Pancreas (tissue), 10 donors: ENCODE measurements around the gene PPFIA2. TPM values are rescaled to one million over a fixed set of nuclear protein-coding genes. Genes with fewer than 3 reads are reported as not detected.
"Not testable (repeated sequence)": the region's sequence is repeated elsewhere in the genome, so short reads cannot be mapped to it uniquely, and the experiment has no call there.

ENCODE experiments used
- ATAC-seq, 4 donors: fragments of 200-7000 bp; cut with Tn5 transposase; one replicate each; pipeline versions ENCODE4 v1.8.0 to v1.9.1; 2020; ENCODE audit warnings: mild to moderate bottlenecking in 4 of 4, moderate library complexity in 4 of 4
- DNase-seq, 6 donors: peaks; one replicate each; pipeline ENCODE4 v3.0.0-alpha.2; 2020
- FAIRE-seq: peaks from 2 replicates; lab custom pipeline; 2012; peaks lifted over from hg19 to GRCh38; lab: Jason Lieb, UNC
- H3K27ac ChIP-seq, 4 donors: fragments of 200-600 bp; sonication (generic); 1 replicate in 3 of 4; 2 replicates in 1 of 4; pipeline versions ENCODE4 v1.5.0 to v1.8.0; 2020
- H3K27me3 ChIP-seq, 4 donors: fragments of 200-600 bp; one replicate each; pipeline ENCODE4 v1.8.0; 2021
- H3K36me3 ChIP-seq, 3 donors: fragments of 200-600 bp; sonication (generic) in 1 of 3; one replicate each; pipeline versions ENCODE4 v1.5.0 to v1.8.0; 2020 to 2021
- H3K4me1 ChIP-seq, 3 donors: fragments of 200-600 bp; one replicate each; pipeline ENCODE4 v1.8.0; 2021
- H3K4me3 ChIP-seq, 4 donors: fragments of 200-600 bp; sonication (generic) in 2 of 4; one replicate each; pipeline versions ENCODE4 v1.5.0 to v1.8.0; 2020 to 2021
- H3K9me3 ChIP-seq, 4 donors: fragments of 200-600 bp; one replicate each; pipeline ENCODE4 v1.8.0; 2021
- CTCF ChIP-seq, 4 donors: fragments of 200-600 bp; sonication (generic) in 3 of 4; IDR thresholded peaks; one replicate each; pipeline versions ENCODE4 v1.5.0 to v1.8.0; 2021; ENCODE audit warnings: antibody characterized with exemption in 4 of 4
- WGBS, 2 donors: extraction: QIAGEN DNeasy Blood & Tissue Kit; methylation state at CpG; one replicate each; pipeline ENCODE4 v1.1.7; 2013; 5-methylcytosine and 5-hydroxymethylcytosine counted together
- intact Hi-C, 3 donors: fragments of 100-400 bp; cut with DNase I; formaldehyde crosslinking; loops; one replicate each; pipeline versions ENCODE4 v1.11.1 to v1.14.2; 2022
- polyA plus RNA-seq, 2 donors: library from polyadenylated mRNA; stranded (reverse); fragments of 200-250 nt; gene quantifications; one replicate each; pipeline ENCODE4 v1.2.3, GENCODE V29; 2013
- total RNA-seq, 6 donors: library from RNA; stranded (reverse); fragmentation: NEBNext Ultra II Directional in 4 of 6; extraction: Animal tissue kit (Norgen Biotek cat#: 25700) in 4 of 6; gene quantifications; one replicate each; pipeline versions ENCODE4 v1.2.1 to v1.2.4, GENCODE V29; 2021 to 2023
- donor health status: healthy with polysubstance abuse.
- donor health status: DM: no; HTN: no; CAD: no; lungs with moderate emphysema.
- donor health status: DM: no; HTN: no; CAD: no.
- donor health status: control.
- donor health status: control.
- donor health status: Bipolar disorder and iron deficiency.
- donor health status: DM: yes; HTN: yes; CAD: no.
- donor health status: DM: no; HTN: no; CAD: no.
- donor health status: DM: no; HTN: no; CAD: no.
- donor health status: DM: yes; HTN: yes; CAD: no.

Gene PPFIA2
- total and polyA plus RNA-seq, 8 donors, result 0.35 to 1.9 (median 0.55) TPM; not detected in 1

GRCh38 chr12:81692008-81692407, 67.1 kb downstream of the PPFIA2 start:
- no peak for TF ChIP-seq CTCF (IDR thresholded peaks at IDR 0.05)
- ATAC-seq, result peak; percentile 80 to 91 (median 90)
- FAIRE-seq, result no peak
- Histone ChIP-seq H3K9me3 (no peaks in the 10 kb centered on the region), H3K36me3 (no peaks in the 10 kb centered on the region), H3K27ac (no peak overlapping the region), H3K27me3 (no peaks in the 10 kb centered on the region), H3K4me1 (peaks cover 0 to 3% (median 0%) of the 10 kb centered on the region in 3 donors), H3K4me3 (no peak overlapping the region)
- intact Hi-C loops, result no loop called here
- peak in 4 of 6 donors; percentile 26 to 57 (median 32) for DNase-seq
- 12 to 22% methylated on average over 1 of the region's 1 CpG for WGBS, 2 donors

DNA sequence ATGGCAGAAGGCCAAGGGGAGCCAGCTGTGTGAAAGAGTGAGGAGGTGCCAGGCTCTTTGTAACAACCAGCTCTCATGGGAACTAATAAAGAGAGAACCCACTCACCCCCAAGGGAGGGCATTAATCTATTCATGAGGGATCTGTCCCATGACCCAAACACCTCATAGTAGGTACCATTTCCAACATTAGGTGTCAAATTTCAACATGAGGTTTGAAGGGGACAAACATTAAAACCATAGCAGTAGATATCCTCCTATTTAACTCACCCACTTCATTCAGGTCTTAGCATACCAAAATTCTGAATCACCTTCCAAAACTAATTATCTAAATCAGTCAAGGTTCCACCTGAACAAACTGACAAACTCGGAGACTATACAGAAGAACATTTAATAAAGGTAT, 75.3 kb downstream of the PPFIA2 start:
- ATAC-seq (no peak), FAIRE-seq (no peak), DNase-seq (no peak)
- no peaks in the 10 kb centered on the region for H3K27me3 ChIP-seq
- no peak for TF ChIP-seq CTCF (IDR thresholded peaks at IDR 0.05)
- no peaks in the 10 kb centered on the region for H3K9me3 ChIP-seq
- no peak overlapping the region for H3K27ac ChIP-seq
- intact Hi-C loops, result no loop called here
- H3K36me3 ChIP-seq, result no peaks in the 10 kb centered on the region
- H3K4me3 ChIP-seq, result no peak overlapping the region
- H3K4me1 ChIP-seq, result peaks cover 4 to 6% (median 5%) of the 10 kb centered on the region in 3 donors
- WGBS, 2 donors, result 16 to 37% methylated on average over 1 of the region's 1 CpG

DNA sequence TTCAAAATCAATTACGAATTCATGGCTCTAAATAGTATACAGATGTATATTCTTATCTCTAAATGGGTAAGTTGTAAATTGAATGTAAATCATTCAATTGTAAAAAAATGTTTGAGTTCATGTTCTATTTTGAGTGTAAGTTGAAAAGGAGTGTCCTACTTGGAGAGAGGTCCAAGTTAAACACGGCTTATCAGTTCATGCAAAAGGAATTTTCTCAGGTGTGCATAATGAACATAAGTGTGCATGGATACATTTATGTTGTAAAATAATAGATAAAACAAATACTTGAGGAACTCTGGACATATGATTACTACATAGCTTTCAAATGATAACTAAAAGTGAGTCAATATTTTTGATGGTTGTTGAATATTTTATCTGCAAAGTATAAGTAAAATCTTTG, 79.5 kb downstream of the PPFIA2 start:
- intact Hi-C loops, result no loop called here
- ATAC-seq (peak; percentile 54 to 86 (median 59)), DNase-seq (no peak), FAIRE-seq (peak; percentile 34)
- H3K4me3 ChIP-seq, result no peak overlapping the region
- H3K36me3 ChIP-seq, result no peaks in the 10 kb centered on the region
- no peaks in the 10 kb centered on the region for H3K27me3 ChIP-seq
- WGBS, 2 donors, result 31 to 33% methylated on average over 2 of the region's 2 CpGs
- no peak for TF ChIP-seq CTCF (IDR thresholded peaks at IDR 0.05)
- H3K4me1 ChIP-seq, result peaks cover 4 to 10% (median 6%) of the 10 kb centered on the region in 3 donors
- no peaks in the 10 kb centered on the region for H3K9me3 ChIP-seq
- H3K27ac ChIP-seq, result no peak overlapping the region

GRCh38 chr12:81670759-81671158, 88.4 kb downstream of the PPFIA2 start:
- Histone ChIP-seq H3K36me3 (no peaks in the 10 kb centered on the region), H3K27ac (no peak overlapping the region), H3K4me1 (no peaks in the 10 kb centered on the region), H3K9me3 (no peaks in the 10 kb centered on the region), H3K27me3 (no peaks in the 10 kb centered on the region), H3K4me3 (no peak overlapping the region)
- intact Hi-C loops, result no loop called here
- DNase-seq, result no peak
- no peak for FAIRE-seq
- no peak for TF ChIP-seq CTCF (IDR thresholded peaks at IDR 0.05)
- ATAC-seq, result no peak

- H3K4me3 ChIP-seq, result no peak overlapping the region
- no peaks in the 10 kb centered on the region for H3K9me3 ChIP-seq
- no peak overlapping the region for H3K27ac ChIP-seq
- intact Hi-C loops, result no loop called here
- H3K27me3 ChIP-seq, result no peaks in the 10 kb centered on the region
- H3K36me3 ChIP-seq, result no peaks in the 10 kb centered on the region
- FAIRE-seq, result no peak
- H3K4me1 ChIP-seq, result no peaks in the 10 kb centered on the region
- TF ChIP-seq CTCF (IDR thresholded peaks at IDR 0.05), result no peak
- peak in 2 of 4 donors; percentile 59 to 74 for ATAC-seq
- DNase-seq, result no peak
- 19 to 26% methylated on average over 1 of the region's 1 CpG for WGBS, 2 donors
Measured at GRCh38 chr12:81668475-81668874, 90.7 kb downstream of the PPFIA2 start.

GRCh38 chr12:81659310-81659709, 99.8 kb downstream of the PPFIA2 start:
- H3K9me3 ChIP-seq, H3K27me3 ChIP-seq, intact Hi-C loops, H3K36me3 ChIP-seq, ATAC-seq, H3K4me1 ChIP-seq, H3K4me3 ChIP-seq, H3K27ac ChIP-seq, FAIRE-seq, DNase-seq: not testable (repeated sequence)
- WGBS, 2 donors, result 75 to 89% methylated on average over 6 of the region's 6 CpGs
